Measurements from ENCODE around the gene FAM3D.

FAM3D gene

GRCh38 chr3:58656631-58657030, 9.9 kb downstream of the FAM3D start:
- no peaks in the 10 kb centered on the region for H3K9me3 ChIP-seq (ENCODE audit: control insufficient read depth, insufficient read depth, low read length)
- no CpG with 5 or more reads among the region's 2 CpGs for WGBS (ENCODE audit: insufficient coverage, insufficient read length)
- H3K27ac ChIP-seq (ENCODE audit: low read length) = no peak overlapping the region
- H3K4me3 ChIP-seq (ENCODE audit: low read length) = no peak overlapping the region
- DNase-seq (ENCODE audit: low read depth, low spot score) = no peak
- H3K4me1 ChIP-seq (ENCODE audit: control insufficient read depth, insufficient read depth, low read length) = no peaks in the 10 kb centered on the region
- H3K27me3 ChIP-seq (ENCODE audit: control insufficient read depth, insufficient read depth, low read length) = no peaks in the 10 kb centered on the region
- H3K36me3 ChIP-seq (ENCODE audit: control insufficient read depth, insufficient read depth, low read length) = no peaks in the 10 kb centered on the region

GRCh38 chr3:58654466-58654865, 12.1 kb downstream of the FAM3D start:
- H3K36me3 ChIP-seq (ENCODE audit: control insufficient read depth, insufficient read depth, low read length) = no peaks in the 10 kb centered on the region
- no CpG with 5 or more reads among the region's 6 CpGs for WGBS (ENCODE audit: insufficient coverage, insufficient read length)
- no peaks in the 10 kb centered on the region for H3K9me3 ChIP-seq (ENCODE audit: control insufficient read depth, insufficient read depth, low read length)
- H3K27ac ChIP-seq (ENCODE audit: low read length) = no peak overlapping the region
- no peaks in the 10 kb centered on the region for H3K4me1 ChIP-seq (ENCODE audit: control insufficient read depth, insufficient read depth, low read length)
- DNase-seq (ENCODE audit: low read depth, low spot score) = no peak
- H3K4me3 ChIP-seq (ENCODE audit: low read length) = no peak overlapping the region
- H3K27me3 ChIP-seq (ENCODE audit: control insufficient read depth, insufficient read depth, low read length) = no peaks in the 10 kb centered on the region

GRCh38 chr3:58652624-58653023, 13.9 kb downstream of the FAM3D start:
- H3K36me3 ChIP-seq (ENCODE audit: control insufficient read depth, insufficient read depth, low read length) = no peaks in the 10 kb centered on the region
- H3K9me3 ChIP-seq (ENCODE audit: control insufficient read depth, insufficient read depth, low read length) = no peaks in the 10 kb centered on the region
- no peak for DNase-seq (ENCODE audit: low read depth, low spot score)
- no peaks in the 10 kb centered on the region for H3K4me1 ChIP-seq (ENCODE audit: control insufficient read depth, insufficient read depth, low read length)
- WGBS (ENCODE audit: insufficient coverage, insufficient read length) = 100% methylated on average over 2 of the region's 2 CpGs
- no peak overlapping the region for H3K4me3 ChIP-seq (ENCODE audit: low read length)
- H3K27me3 ChIP-seq (ENCODE audit: control insufficient read depth, insufficient read depth, low read length) = no peaks in the 10 kb centered on the region
- H3K27ac ChIP-seq (ENCODE audit: low read length) = no peak overlapping the region

GRCh38 chr3:58651276-58651675, 15.3 kb downstream of the FAM3D start:
- H3K4me1 ChIP-seq (ENCODE audit: control insufficient read depth, insufficient read depth, low read length) = no peaks in the 10 kb centered on the region
- DNase-seq (ENCODE audit: low read depth, low spot score) = no peak
- H3K27ac ChIP-seq (ENCODE audit: low read length) = no peak overlapping the region
- no peaks in the 10 kb centered on the region for H3K27me3 ChIP-seq (ENCODE audit: control insufficient read depth, insufficient read depth, low read length)
- no peak overlapping the region for H3K4me3 ChIP-seq (ENCODE audit: low read length)
- no peaks in the 10 kb centered on the region for H3K9me3 ChIP-seq (ENCODE audit: control insufficient read depth, insufficient read depth, low read length)
- H3K36me3 ChIP-seq (ENCODE audit: control insufficient read depth, insufficient read depth, low read length) = no peaks in the 10 kb centered on the region

GRCh38 chr3:58647381-58648141, 19.0 kb downstream of the FAM3D start:
- Histone ChIP-seq H3K36me3 (ENCODE audit: control insufficient read depth, insufficient read depth, low read length) (no peaks in the 10 kb centered on the region), H3K27me3 (ENCODE audit: control insufficient read depth, insufficient read depth, low read length) (no peaks in the 10 kb centered on the region), H3K27ac (ENCODE audit: low read length) (no peak overlapping the region), H3K9me3 (ENCODE audit: control insufficient read depth, insufficient read depth, low read length) (no peaks in the 10 kb centered on the region), H3K4me1 (ENCODE audit: control insufficient read depth, insufficient read depth, low read length) (no peaks in the 10 kb centered on the region), H3K4me3 (ENCODE audit: low read length) (no peak overlapping the region)
- no peak for DNase-seq (ENCODE audit: low read depth, low spot score)
- WGBS (ENCODE audit: insufficient coverage, insufficient read length) = no CpG with 5 or more reads among the region's 3 CpGs

- no peaks in the 10 kb centered on the region for H3K9me3 ChIP-seq (ENCODE audit: control insufficient read depth, insufficient read depth, low read length)
- no peaks in the 10 kb centered on the region for H3K36me3 ChIP-seq (ENCODE audit: control insufficient read depth, insufficient read depth, low read length)
- WGBS (ENCODE audit: insufficient coverage, insufficient read length) = no CpG with 5 or more reads among the region's 3 CpGs
- H3K27me3 ChIP-seq (ENCODE audit: control insufficient read depth, insufficient read depth, low read length) = no peaks in the 10 kb centered on the region
- H3K4me1 ChIP-seq (ENCODE audit: control insufficient read depth, insufficient read depth, low read length) = no peaks in the 10 kb centered on the region
- H3K4me3 ChIP-seq (ENCODE audit: low read length) = no peak overlapping the region
- no peak for DNase-seq (ENCODE audit: low read depth, low spot score)
- H3K27ac ChIP-seq (ENCODE audit: low read length) = no peak overlapping the region
These were observed 20.1 kb downstream of the FAM3D start for GRCh38 chr3:58646503-58646902.

GRCh38 chr3:58645726-58646125, 20.8 kb downstream of the FAM3D start:
- Histone ChIP-seq H3K36me3 (ENCODE audit: control insufficient read depth, insufficient read depth, low read length) (no peaks in the 10 kb centered on the region), H3K4me3 (ENCODE audit: low read length) (no peak overlapping the region), H3K27ac (ENCODE audit: low read length) (no peak overlapping the region), H3K9me3 (ENCODE audit: control insufficient read depth, insufficient read depth, low read length) (no peaks in the 10 kb centered on the region), H3K27me3 (ENCODE audit: control insufficient read depth, insufficient read depth, low read length) (no peaks in the 10 kb centered on the region), H3K4me1 (ENCODE audit: control insufficient read depth, insufficient read depth, low read length) (no peaks in the 10 kb centered on the region)
- no peak for DNase-seq (ENCODE audit: low read depth, low spot score)
- no CpG with 5 or more reads among the region's 4 CpGs for WGBS (ENCODE audit: insufficient coverage, insufficient read length)

- DNase-seq (ENCODE audit: low read depth, low spot score) = no peak
- no peak overlapping the region for H3K27ac ChIP-seq (ENCODE audit: low read length)
- no peaks in the 10 kb centered on the region for H3K36me3 ChIP-seq (ENCODE audit: control insufficient read depth, insufficient read depth, low read length)
- no peaks in the 10 kb centered on the region for H3K4me1 ChIP-seq (ENCODE audit: control insufficient read depth, insufficient read depth, low read length)
- peaks cover 8% of the 10 kb centered on the region for H3K27me3 ChIP-seq (ENCODE audit: control insufficient read depth, insufficient read depth, low read length)
- H3K4me3 ChIP-seq (ENCODE audit: low read length) = no peak overlapping the region
- no peaks in the 10 kb centered on the region for H3K9me3 ChIP-seq (ENCODE audit: control insufficient read depth, insufficient read depth, low read length)
- no CpG with 5 or more reads among the region's 4 CpGs for WGBS (ENCODE audit: insufficient coverage, insufficient read length)
These were observed 23.7 kb downstream of the FAM3D start for GRCh38 chr3:58642846-58643245.

GRCh38 chr3:58640700-58641372, 25.7 kb downstream of the FAM3D start:
- Histone ChIP-seq H3K36me3 (ENCODE audit: control insufficient read depth, insufficient read depth, low read length) (no peaks in the 10 kb centered on the region), H3K4me1 (ENCODE audit: control insufficient read depth, insufficient read depth, low read length) (no peaks in the 10 kb centered on the region), H3K27me3 (ENCODE audit: control insufficient read depth, insufficient read depth, low read length) (peaks cover 20% of the 10 kb centered on the region)

GRCh38 chr3:58639842-58640241, 26.7 kb downstream of the FAM3D start:
- Histone ChIP-seq H3K4me3 (ENCODE audit: low read length) (no peak overlapping the region), H3K27ac (ENCODE audit: low read length) (no peak overlapping the region), H3K9me3 (ENCODE audit: control insufficient read depth, insufficient read depth, low read length) (no peaks in the 10 kb centered on the region), H3K4me1 (ENCODE audit: control insufficient read depth, insufficient read depth, low read length) (no peaks in the 10 kb centered on the region), H3K36me3 (ENCODE audit: control insufficient read depth, insufficient read depth, low read length) (no peaks in the 10 kb centered on the region), H3K27me3 (ENCODE audit: control insufficient read depth, insufficient read depth, low read length) (peaks cover 24% of the 10 kb centered on the region)
- WGBS (ENCODE audit: insufficient coverage, insufficient read length) = no CpG with 5 or more reads among the region's 10 CpGs
- DNase-seq (ENCODE audit: low read depth, low spot score) = no peak

More at GRCh38 chr3:58640700-58641372, 25.7 kb downstream of the FAM3D start:
- H3K9me3 ChIP-seq (ENCODE audit: control insufficient read depth, insufficient read depth, low read length) = no peaks in the 10 kb centered on the region
- H3K27ac ChIP-seq (ENCODE audit: low read length) = no peak overlapping the region
- no peak overlapping the region for H3K4me3 ChIP-seq (ENCODE audit: low read length)
- DNase-seq (ENCODE audit: low read depth, low spot score) = peak; percentile 61
- WGBS (ENCODE audit: insufficient coverage, insufficient read length) = no CpG with 5 or more reads among the region's 25 CpGs

- peaks cover 24% of the 10 kb centered on the region for H3K27me3 ChIP-seq (ENCODE audit: control insufficient read depth, insufficient read depth, low read length)
These were observed 27.6 kb downstream of the FAM3D start for GRCh38 chr3:58639001-58639400.

More at GRCh38 chr3:58639001-58639400, 27.6 kb downstream of the FAM3D start:
- H3K4me3 ChIP-seq (ENCODE audit: low read length) = no peak overlapping the region
- H3K27ac ChIP-seq (ENCODE audit: low read length) = no peak overlapping the region
- no peaks in the 10 kb centered on the region for H3K4me1 ChIP-seq (ENCODE audit: control insufficient read depth, insufficient read depth, low read length)
- no peaks in the 10 kb centered on the region for H3K36me3 ChIP-seq (ENCODE audit: control insufficient read depth, insufficient read depth, low read length)
- no peak for DNase-seq (ENCODE audit: low read depth, low spot score)
- WGBS (ENCODE audit: insufficient coverage, insufficient read length) = no CpG with 5 or more reads among the region's 4 CpGs
- no peaks in the 10 kb centered on the region for H3K9me3 ChIP-seq (ENCODE audit: control insufficient read depth, insufficient read depth, low read length)
